Activated T-helper 17 cell treated with anti-CD3 and anti-CD28 coated beads, Interleukin-2, amount 50 U/mL, for 72 hours (primary cell): ENCODE data around the gene PARP1. TPM values are rescaled to one million over a fixed set of nuclear protein-coding genes. Genes with fewer than 3 reads are reported as not detected.

Experiments used
- ATAC-seq: fragments of 150-1000 bp; cut with Tn5 transposase; replicated peaks from 2 replicates; pipeline ENCODE4 v1.10.0; 2021; ENCODE audit warnings: mild to moderate bottlenecking, moderate library complexity
- H3K27ac Mint-ChIP-seq: one replicate; pipeline ENCODE4 v1.8.0; 2022; ENCODE audit warnings: mixed read lengths
- H3K27me3 Mint-ChIP-seq: one replicate; pipeline ENCODE4 v1.8.0; 2022; ENCODE audit warnings: mixed read lengths
- H3K36me3 Mint-ChIP-seq: one replicate; pipeline ENCODE4 v1.8.0; 2022; ENCODE audit warnings: low read depth, mild to moderate bottlenecking, mixed read lengths
- H3K4me1 Mint-ChIP-seq: one replicate; pipeline ENCODE4 v1.8.0; 2022; ENCODE audit warnings: mixed read lengths
- H3K4me3 Mint-ChIP-seq: one replicate; pipeline ENCODE4 v1.8.0; 2022; ENCODE audit warnings: mild to moderate bottlenecking, mixed read lengths
- H3K9me3 Mint-ChIP-seq: one replicate; pipeline ENCODE4 v1.8.0; 2022; ENCODE audit warnings: mixed read lengths
- total RNA-seq, 2 donors: library from RNA; stranded (reverse); gene quantifications; one replicate each; pipeline ENCODE4 v1.2.3, GENCODE V29; 2022

Gene PARP1
- total RNA-seq, 2 donors from 2014 or later: 147 to 268 TPM

- Mint-ChIP-seq H3K4me3 (no peak overlapping the region), H3K27ac (no peak overlapping the region), H3K36me3 (no peaks in the 10 kb centered on the region), H3K4me1 (no peaks in the 10 kb centered on the region), H3K27me3 (peaks cover 12% of the 10 kb centered on the region), H3K9me3 (no peaks in the 10 kb centered on the region)
- no peak for ATAC-seq
Observed at GRCh38 chr1:226312065-226312464, 95.8 kb downstream of the PARP1 start.

DNA sequence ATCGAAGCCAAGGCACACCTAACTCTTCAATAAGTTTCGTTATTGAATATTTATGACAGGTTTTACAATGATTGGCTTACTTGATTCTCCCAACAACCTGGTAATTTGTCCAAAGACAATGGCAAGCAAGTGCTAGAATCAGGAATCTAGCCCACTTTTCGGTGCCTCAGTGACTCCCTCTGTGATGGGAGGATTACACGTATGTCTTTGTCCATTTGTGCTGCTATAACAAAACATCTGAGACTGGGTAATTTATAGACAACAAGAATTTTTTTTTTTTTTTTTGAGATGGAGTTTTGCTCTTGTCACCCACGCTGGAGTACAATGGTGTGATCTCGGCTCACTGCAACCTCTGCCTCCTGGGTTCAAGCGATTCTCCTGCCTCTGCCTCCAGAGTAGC lies 96.5 kb downstream of the PARP1 start:
- no peaks in the 10 kb centered on the region for H3K4me1 Mint-ChIP-seq
- no peak for ATAC-seq
- H3K9me3 Mint-ChIP-seq: no peaks in the 10 kb centered on the region
- peaks cover 12% of the 10 kb centered on the region for H3K27me3 Mint-ChIP-seq
- no peak overlapping the region for H3K4me3 Mint-ChIP-seq
- no peaks in the 10 kb centered on the region for H3K36me3 Mint-ChIP-seq
- no peak overlapping the region for H3K27ac Mint-ChIP-seq

Other genes starting within 250 kb of the PARP1 start
- gene ACBD3, start 221.4 kb downstream of the PARP1 start, total RNA-seq: 10 to 100 TPM; 20.3 to 23.9 TPM
- gene MIXL1, start 184.4 kb downstream of the PARP1 start, total RNA-seq: under 1 TPM in 1 of 2 donors, not detected in 1; 0.15 TPM
- gene LIN9, start 98.9 kb downstream of the PARP1 start, total RNA-seq: 10 to 100 TPM in 1 of 2 donors, 1 to 10 TPM in 1; 5.5 to 10.3 TPM
- gene STUM, start 140.7 kb upstream of the PARP1 start, total RNA-seq: not detected